IMR-90 (cell line): ENCODE results near the gene UMODL1.

Experiments
- CTCF ChIP-seq: conservative IDR thresholded peaks from 2 replicates; pipeline ENCODE4 v1.5.1; 2012; ENCODE audit warnings: mild to moderate bottlenecking, low read depth, low read length, improper control_type of control experiment
- POLR2A ChIP-seq: IDR thresholded peaks from 2 replicates; pipeline ENCODE4 v1.6.1; 2012; ENCODE audit warnings: mild to moderate bottlenecking, low read depth, low read length
- RAD21 ChIP-seq: IDR thresholded peaks from 2 replicates; pipeline ENCODE4 v1.6.1; 2012; ENCODE audit warnings: low read length, improper control_type of control experiment

- TF ChIP-seq POLR2A (no peak), CTCF (no peak), RAD21 (no peak)
Observed at GRCh38 chr21:42169758-42170157, 98.6 kb downstream of the UMODL1 start.
